SKM-1 treated with dmso at 0.1 percent for 144 hours (cell line): Measurements from ENCODE around the gene ITM2B.

ENCODE experiments used
- DNase-seq: peaks from one replicate; lab custom pipeline; 2025; ENCODE audit not compliant: unreplicated experiment; lab: John Stamatoyannopoulos, UW

ITM2B gene

DNA sequence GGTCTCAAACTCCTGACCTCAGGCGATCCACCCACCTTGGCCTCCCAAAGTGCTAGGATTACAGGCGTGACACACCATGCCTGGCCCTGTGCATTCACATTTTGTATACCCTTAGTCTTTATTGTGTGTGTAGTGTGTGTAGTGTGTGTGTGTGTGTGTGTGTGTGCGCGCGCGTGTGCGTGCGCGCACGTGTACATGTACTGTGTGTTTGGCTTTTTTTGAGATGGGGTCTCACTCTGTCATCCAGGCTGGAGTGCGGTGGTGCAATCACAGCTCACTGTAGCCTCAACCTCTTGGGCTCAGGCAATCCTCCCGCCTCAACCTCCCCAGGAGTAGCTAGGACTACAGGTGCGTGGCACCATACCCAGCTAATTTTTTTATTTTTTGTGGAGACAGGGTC, 22.1 kb downstream of the ITM2B start:
- DNase-seq = no peak

DNA sequence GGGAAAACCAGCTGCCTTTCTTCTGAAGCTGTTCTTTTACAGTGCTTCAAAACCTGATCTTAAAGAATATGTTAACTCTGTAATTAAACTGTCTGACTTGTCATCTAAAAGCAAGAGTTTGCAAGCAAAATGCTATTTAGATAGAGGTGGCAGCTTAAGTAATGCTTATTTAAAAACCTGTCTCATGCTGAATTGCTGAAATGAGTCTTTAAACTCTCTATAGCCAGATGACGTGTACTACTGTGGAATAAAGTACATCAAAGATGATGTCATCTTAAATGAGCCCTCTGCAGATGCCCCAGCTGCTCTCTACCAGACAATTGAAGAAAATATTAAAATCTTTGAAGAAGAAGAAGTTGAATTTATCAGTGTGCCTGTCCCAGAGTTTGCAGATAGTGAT, 22.9 kb downstream of the ITM2B start:
- no peak for DNase-seq

DNA sequence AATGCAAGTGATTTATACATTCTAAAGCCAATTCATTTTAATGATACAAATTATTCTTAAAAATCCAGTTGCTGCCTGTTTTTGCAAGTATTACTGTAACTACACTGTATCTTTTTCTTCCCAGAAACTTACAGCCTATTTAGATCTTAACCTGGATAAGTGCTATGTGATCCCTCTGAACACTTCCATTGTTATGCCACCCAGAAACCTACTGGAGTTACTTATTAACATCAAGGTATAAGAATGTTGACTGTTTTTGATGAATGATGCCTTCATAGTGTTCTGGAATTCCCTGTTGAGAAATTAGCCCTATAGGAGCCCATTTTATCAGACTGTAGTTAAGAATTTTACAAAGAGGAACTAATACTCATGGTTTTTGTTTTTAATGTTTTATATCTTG, 25.0 kb downstream of the ITM2B start:
- DNase-seq = no peak

DNA sequence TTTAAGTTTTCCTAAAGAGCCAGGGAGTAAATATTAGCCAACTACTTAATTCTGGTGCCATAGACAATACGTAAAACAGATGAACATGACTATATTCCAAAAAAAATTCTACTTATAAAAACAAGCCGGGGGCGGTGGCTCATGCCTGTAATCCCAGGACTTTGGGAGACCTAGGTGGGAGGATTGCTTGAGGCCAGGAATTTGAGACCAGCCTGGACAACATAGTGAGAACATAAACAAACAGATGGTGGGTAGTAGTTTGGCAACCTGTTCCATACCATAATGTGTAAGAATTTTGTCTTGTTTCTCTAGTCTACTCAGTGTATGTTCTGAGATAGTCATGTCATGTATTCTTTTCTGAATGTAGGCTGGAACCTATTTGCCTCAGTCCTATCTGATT, 25.4 kb downstream of the ITM2B start:
- no peak for DNase-seq

- no peak for DNase-seq
Measured at GRCh38 chr13:48260970-48261369, 28.0 kb downstream of the ITM2B start.

GRCh38 chr13:48263196-48263595, 30.2 kb downstream of the ITM2B start:
- no peak for DNase-seq

- DNase-seq = no peak
Measured at GRCh38 chr13:48264058-48264457, 31.1 kb downstream of the ITM2B start.

GRCh38 chr13:48265217-48265815, 32.3 kb downstream of the ITM2B start:
- no peak for DNase-seq

- no peak for DNase-seq
Measured at GRCh38 chr13:48266150-48266549, 33.1 kb downstream of the ITM2B start.

- DNase-seq = no peak
Measured at GRCh38 chr13:48266701-48267639, 34.0 kb downstream of the ITM2B start.

DNA sequence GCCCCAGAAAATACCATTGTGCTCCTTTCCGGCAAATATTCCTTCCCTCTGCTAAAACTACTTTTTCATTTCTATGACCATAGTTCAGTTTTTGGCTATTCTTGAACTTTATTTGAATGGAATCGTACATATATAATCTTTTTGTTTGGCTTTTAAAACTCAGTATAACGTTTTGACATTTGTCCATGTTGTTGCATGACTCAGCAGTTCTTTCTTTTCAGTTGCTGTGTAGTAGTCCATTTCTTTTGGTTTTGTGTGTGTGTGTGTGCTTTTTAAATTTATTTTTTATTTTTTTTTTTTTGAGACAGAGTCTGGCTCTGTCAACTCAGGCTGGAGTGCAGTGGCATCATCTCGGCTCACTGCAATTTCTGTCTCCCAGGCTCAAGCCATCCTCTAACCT, 35.0 kb downstream of the ITM2B start:
- no peak for DNase-seq

DNA sequence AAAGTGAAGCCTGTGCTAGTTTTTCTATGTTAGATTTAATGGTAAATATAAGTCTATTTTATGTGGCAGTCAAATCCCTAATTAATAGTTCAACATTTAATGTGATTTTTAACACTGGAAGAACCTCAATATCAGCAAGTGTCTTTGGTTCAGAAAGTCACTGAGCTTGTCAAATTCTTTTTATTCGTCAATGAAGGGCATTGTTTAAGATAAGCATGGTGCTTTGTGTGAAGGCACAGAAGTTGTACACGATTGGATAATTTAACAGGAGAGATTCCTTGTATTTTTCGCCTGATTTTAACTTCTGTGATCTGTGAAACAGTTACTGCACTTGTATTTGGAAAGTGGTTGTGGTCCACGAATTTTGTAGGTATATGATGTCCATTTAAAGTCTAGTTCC, 40.3 kb downstream of the ITM2B start:
- DNase-seq = no peak

DNA sequence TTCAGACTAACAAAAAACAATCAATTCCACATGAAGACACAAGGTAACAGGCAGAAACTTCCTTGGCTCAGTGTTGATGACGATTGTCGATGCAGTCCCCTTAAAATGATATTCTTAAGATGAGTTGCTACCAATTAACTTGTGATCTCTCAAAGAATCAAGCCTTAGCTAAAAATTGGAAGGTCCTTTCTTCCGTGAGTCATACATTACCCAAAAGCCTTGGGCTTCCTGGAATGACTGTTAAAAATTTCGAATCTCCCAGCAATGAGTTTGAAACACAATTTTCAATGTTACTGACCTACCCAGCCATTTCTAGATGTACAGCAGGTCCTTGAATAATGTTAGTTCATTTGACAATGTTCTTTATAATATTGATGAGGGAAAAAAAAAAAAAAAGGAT, 42.5 kb downstream of the ITM2B start:
- no peak for DNase-seq

DNA sequence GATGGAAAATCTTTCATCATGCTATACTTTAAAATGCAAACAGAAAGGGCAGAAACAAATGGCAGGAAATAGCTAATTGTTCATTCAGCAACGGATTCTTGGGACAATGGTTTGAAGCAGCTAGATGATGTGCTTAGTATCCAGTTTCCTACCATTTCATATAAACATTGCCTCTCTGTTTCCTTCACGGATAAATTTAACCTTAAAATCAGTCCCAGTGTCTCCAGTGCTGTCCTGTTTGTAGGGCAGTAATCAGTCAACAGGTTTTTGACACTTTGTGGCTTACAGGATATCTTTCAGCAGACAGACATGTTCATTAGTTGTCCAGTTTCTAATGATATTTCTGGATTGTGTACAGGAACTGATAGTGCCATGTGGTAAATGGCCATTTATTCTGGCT, 45.8 kb downstream of the ITM2B start:
- DNase-seq = no peak

GRCh38 chr13:48281556-48281955, 48.5 kb downstream of the ITM2B start:
- DNase-seq = no peak

DNA sequence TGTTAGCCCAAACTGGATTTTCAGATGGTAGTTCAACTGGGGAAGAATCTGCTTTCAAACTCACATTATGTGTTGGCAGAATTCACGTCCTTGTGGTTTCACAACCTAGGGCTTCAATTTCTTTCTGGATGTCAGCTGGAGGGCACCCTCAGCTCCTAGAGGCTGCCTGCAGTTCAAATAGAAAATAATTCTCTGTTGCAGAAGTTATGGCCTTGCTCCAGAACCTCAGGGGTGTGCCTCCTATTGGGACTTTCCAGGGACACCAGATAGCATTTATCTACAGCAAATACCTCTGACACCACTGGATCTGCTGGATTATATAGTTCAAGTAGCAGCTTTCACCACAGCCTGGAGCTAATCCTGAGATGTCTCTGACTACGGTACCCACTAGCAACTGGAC, 58.7 kb downstream of the ITM2B start:
- DNase-seq = no peak

GRCh38 chr13:48292650-48293049, 59.6 kb downstream of the ITM2B start:
- no peak for DNase-seq

DNA sequence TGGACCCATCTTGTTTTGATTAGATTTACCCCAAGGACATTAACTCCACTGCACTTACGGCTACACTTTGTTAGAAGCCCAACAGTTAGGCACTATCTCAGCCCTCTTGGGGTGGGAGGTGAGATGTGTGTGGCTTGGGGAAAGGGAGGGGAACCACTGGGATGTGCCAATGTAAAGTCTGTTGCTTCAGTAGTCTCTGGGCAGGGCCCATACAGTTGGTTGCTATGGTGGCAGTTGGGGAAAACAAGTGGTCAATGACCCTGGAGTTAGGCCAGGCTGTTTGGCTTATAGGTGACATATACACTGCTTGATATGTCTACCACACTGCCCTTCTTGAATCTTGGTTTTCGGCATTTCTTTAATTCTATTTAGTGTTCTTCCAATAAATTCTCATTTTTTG, 61.6 kb downstream of the ITM2B start:
- DNase-seq = no peak

GRCh38 chr13:48295271-48295670, 62.3 kb downstream of the ITM2B start:
- no peak for DNase-seq

DNA sequence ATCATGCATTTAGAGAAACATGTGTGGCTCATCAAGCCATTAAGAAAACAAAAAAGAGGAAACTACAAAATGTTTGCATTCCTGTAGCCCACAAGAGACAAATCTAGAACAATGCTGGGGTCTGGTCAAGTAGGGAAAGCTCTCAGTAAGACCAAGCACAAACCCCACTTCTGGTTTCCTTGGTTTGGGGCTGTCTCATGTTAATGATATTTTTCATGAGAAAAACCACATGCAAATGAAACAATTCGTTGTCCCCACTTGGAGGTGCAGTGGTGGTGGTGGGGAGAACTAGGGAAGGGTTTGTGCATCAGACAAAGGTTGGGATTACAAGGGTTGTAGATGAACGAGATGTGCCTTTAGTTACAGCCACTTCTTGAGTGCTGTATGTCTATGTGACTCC, 63.5 kb downstream of the ITM2B start:
- no peak for DNase-seq

GRCh38 chr13:48297131-48297786, 64.3 kb downstream of the ITM2B start:
- DNase-seq = no peak

- no peak for DNase-seq
Measured at GRCh38 chr13:48299591-48299990, 66.6 kb downstream of the ITM2B start.
